HG02970 (cell line): ENCODE results near the gene OR5H2.
A peak's percentile ranks its signal among the peaks of the same experiment; 100 is the strongest.
"Not testable (repeated sequence)": the region's sequence is repeated elsewhere in the genome, so short reads cannot be mapped to it uniquely, and the experiment has no call there.

Experiments
- ATAC-seq: cut with Tn5 transposase; IDR thresholded peaks from one replicate; pipeline ENCODE4 v1.9.1; 2021; ENCODE audit warnings: mild to moderate bottlenecking, moderate library complexity, moderate number of reproducible peaks; ENCODE audit not compliant: unreplicated experiment, low FRiP score

The OR5H2 gene

GRCh38 chr3:98282205-98282604 is at the start of gene OR5H2:
Gene OR5H2, plus strand, starts transcription at chr3:98282505. Its CDS starts 398 bp downstream, at chr3:98282903.
- no peak for ATAC-seq

DNA sequence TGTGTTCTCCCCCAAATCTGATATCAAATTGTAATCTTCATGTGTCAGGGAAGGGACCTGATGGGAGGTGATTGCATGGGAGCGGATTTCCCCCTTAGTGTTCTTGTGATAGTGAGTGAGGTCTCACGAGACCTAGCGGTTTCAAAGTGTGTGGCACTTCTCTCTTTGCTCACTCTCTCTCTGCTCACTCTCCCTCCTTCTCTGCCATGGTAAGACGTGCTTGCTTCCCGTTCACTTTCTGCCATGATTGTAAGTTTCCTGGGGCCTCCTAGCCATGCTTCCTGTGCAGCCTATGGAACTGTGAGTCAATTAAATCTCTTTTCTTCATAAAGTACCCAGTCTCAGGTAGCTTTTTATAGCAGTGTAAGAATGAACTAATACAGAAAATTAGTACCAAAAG is 48.8 kb upstream of the OR5H2 start:
- ATAC-seq = no peak

DNA sequence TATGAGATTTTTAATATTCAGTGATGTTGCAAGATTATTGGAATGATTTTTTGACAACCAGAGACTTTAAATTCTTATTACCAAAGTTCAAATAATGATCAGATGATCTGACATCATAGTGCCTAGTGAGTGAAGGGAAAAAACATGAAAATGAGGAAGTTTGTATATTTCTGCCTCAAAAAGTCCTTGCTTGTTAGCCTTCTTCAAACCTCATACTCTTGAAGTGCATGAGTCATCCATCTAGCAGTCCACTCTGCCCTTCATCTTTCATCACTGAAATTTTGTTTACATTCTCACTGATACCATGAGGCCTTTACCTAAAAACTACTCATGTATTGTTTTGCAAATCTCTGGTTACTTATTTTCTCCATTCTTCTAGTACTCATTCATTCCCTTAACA is 42.2 kb upstream of the OR5H2 start:
- ATAC-seq = no peak

DNA sequence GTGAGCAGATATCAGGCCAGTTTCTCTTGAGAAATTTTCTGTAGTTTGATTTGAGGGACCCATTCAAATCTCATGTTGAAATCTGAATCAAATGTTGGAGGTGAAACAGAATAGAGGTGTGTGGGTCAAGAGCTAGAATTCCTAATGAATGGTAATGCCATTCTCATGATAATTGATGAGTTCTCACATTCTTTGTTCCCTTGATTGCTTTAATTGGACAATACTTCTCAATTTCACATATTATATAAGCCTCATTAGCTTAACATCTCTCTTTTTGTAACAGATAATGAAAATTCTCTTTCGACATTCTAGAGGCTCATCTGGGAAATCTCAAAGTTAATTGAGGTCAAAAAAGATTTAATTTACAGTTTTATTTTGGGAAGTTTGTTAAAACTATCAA is 40.1 kb upstream of the OR5H2 start:
- ATAC-seq = no peak

GRCh38 chr3:98243843-98244242 is 38.5 kb upstream of the OR5H2 start:
- no peak for ATAC-seq

GRCh38 chr3:98246142-98246541 is 36.2 kb upstream of the OR5H2 start:
- no peak for ATAC-seq

DNA sequence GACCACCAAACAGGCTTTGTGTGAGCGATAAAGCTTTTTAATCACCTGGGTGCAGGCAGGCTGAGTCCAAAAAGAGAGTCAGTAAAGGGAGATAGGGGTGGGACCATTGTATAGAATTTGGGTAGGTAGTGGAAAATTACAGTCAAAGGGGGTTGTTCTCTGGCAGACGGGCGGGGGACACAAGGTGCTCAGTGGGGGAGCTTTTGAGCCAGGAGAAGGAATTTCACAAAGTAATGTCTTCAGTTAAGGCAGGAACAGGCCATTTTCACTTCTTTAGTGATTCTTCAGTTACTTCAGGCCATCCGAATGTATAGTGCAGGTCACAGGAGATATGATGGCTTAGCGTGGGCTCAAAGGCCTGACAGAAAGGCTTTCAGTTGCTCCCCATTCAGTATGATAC is 26.3 kb upstream of the OR5H2 start:
- not testable (repeated sequence) for ATAC-seq

GRCh38 chr3:98259707-98260106 is 22.6 kb upstream of the OR5H2 start:
- peak; percentile 76 for ATAC-seq

DNA sequence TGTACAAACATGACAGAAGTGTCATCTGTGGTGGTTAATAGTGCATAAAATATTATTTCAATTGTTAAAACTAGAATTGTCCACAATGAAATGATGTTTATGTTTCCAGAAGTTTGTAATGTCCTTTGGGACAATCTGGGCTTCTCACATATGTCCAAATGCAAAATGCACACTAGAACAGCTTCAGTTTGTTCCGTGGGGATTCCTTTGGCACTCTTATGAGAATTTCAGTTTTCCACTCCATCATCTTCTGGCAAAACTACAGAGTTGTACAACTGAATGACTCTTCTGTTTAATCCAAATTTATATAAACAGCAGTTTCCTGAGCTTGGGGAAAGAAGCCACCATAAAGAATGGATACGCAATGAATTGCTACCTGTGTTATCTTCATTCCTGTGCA is 20.3 kb upstream of the OR5H2 start:
- no peak for ATAC-seq

GRCh38 chr3:98263944-98264343 is 18.4 kb upstream of the OR5H2 start, which contains the start of gene OR5H6:
Gene OR5H6, plus strand, starts transcription at chr3:98264244. Its CDS starts 89 bp downstream, at chr3:98264333.
- no peak for ATAC-seq

- ATAC-seq = no peak
These were observed 12.5 kb upstream of the OR5H2 start for GRCh38 chr3:98269846-98270245.

DNA sequence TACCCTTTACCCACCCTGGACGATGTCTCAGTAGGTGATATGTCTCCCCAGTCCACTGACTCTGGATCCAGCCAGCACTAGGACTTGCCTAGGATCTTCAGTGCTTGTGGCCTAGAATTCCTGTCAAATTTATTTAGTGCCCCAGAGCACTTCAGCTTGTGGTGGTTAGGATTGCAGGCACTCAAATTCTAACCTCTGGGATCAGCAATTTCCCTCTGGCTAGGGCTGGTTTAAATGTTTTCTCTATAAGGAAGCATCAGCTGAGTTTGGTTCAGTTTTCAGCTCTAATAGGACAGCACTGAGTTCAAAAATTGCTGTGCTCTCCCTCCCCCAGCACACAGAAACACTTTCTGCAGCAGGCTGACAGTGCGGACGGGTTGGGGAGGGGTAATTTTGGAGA is 10.2 kb upstream of the OR5H2 start:
- no peak for ATAC-seq

DNA sequence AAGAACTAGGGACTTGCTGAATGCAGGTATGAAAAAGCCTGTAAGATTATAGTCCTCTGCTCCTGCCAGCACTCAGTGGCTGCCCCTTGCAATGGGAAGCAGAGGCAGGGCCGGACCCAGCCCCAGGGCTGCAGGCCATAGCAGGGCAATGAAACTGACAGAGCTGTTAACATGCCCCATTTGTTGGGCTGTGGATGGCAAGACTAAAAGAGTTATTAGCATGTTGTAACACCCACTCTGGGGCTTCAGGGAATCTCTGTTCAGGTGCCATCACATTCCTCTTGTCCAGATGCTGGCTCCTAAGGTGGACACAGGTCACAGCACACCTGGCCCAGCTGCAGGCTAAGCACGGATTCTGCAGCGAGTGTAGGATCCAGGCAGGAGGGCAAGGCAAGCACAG is 7.4 kb upstream of the OR5H2 start:
- no peak for ATAC-seq

- no peak for ATAC-seq
These were observed 8.6 kb downstream of the OR5H2 start for GRCh38 chr3:98290916-98291315.

DNA sequence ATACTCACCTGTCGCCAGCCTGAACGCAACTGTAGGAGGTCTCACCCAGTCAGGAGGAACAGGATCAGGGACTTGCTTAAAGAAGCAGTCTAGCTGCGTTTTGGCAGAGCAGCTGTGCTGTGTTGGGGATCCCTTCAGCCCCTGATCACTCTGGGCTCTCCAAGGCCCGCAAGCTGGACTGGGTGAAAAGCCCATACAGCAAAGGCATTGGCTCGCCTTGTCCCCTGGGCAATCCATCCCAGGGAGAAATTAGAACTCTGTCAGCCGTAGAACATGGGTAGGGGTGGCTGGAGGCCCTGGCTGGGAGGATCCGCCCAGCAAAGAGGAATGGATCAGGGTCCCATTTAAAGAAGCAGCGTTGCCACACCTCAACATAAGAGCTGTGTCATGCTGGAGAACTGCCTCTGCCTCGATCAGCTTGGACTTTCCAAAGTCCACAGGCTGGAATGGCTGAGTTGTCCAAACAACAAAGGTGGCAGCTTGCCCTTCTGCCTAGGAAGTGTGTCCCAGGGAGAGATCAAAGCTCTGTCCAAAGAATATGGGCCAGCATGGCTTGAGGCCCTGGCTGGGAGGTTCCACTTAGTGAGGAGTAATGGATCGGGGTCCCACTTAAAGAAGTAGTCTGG is 9.1 kb downstream of the OR5H2 start:
- ATAC-seq = no peak

- ATAC-seq = no peak
These were observed 39.8 kb downstream of the OR5H2 start for GRCh38 chr3:98322101-98322500.

DNA sequence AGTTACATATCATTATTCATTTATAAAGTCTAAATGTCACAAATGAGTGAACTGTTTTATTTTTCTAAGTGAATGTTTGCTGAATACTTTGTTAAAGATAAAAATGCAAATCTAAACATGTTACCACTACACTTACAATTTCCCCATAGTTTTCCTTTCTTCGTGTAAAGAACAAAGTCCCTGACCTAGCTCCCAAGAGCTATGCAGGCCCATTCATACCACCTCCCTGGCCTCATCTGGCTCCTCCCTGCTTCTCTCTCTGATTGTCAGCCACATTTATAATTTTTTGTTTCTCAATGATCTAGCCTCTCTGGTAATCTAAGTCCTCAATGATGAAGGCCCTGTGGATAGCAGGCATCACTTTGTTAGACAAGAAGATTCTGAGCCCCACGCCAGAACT is 40.4 kb downstream of the OR5H2 start:
- no peak for ATAC-seq

DNA sequence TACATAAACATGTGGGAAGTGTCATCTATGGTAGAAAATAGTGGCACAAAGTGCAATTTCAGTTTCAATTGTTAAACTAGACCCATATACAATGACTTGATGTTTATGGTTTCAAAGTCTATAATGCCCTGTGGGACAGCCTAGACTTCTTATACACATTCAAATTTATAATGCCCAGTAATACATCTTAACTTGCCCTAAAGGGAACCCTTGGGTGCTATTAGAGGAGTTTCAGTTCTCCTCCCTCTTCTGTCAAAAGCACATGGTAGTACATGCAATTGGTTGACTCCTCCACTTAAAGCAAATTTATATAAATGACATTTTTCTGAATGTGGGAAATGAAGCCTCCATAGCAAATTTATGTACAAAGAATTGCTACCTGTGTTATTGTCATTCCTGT is 41.1 kb downstream of the OR5H2 start:
- no peak for ATAC-seq

DNA sequence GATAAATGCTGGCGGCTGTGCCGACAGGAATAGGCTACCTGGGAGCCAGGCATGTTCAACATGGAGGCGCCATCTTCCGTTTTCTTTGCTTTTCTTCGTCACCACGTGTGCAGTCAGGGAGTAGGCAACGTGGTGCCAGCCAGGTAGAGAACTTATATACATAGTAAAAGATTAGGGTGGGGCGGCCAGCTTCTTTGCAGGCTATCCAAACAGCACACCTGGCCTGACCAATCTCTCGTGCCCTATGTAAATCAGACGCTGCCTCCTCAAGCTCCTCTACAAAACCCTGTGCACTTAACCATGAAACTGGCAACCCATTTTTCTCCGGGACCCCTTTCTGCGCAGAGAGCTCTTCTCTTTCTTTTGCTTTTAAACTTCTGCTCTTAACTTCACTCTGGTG is 42.8 kb downstream of the OR5H2 start:
- ATAC-seq = no peak

- no peak for ATAC-seq
These were observed 44.0 kb downstream of the OR5H2 start for GRCh38 chr3:98326105-98326893.

GRCh38 chr3:98326945-98327344 is 44.6 kb downstream of the OR5H2 start:
- ATAC-seq = no peak

GRCh38 chr3:98328933-98329332 is 46.6 kb downstream of the OR5H2 start:
- peak; percentile 9 for ATAC-seq
